Stimulated activated CD8-positive, alpha-beta memory T cell treated with anti-CD3 and anti-CD28 coated beads, Interleukin-15, amount 100 ng/mL, for 1 hour (primary cell): ENCODE data around the gene FUT8.
"Not testable (repeated sequence)": the region's sequence is repeated elsewhere in the genome, so short reads cannot be mapped to it uniquely, and the experiment has no call there.

Experiments used
- DNase-seq: peaks from one replicate; pipeline ENCODE4 v3.0.0-alpha.2; 2020; ENCODE audit warnings: low read depth

Gene FUT8

GRCh38 chr14:65717384-65717915, 304.9 kb downstream of the FUT8 start:
- not testable (repeated sequence) for DNase-seq

GRCh38 chr14:65718629-65719028, 306.1 kb downstream of the FUT8 start:
- no peak for DNase-seq

GRCh38 chr14:65720171-65720570, 307.6 kb downstream of the FUT8 start:
- no peak for DNase-seq

GRCh38 chr14:65720743-65721142, 308.2 kb downstream of the FUT8 start:
- no peak for DNase-seq

DNA sequence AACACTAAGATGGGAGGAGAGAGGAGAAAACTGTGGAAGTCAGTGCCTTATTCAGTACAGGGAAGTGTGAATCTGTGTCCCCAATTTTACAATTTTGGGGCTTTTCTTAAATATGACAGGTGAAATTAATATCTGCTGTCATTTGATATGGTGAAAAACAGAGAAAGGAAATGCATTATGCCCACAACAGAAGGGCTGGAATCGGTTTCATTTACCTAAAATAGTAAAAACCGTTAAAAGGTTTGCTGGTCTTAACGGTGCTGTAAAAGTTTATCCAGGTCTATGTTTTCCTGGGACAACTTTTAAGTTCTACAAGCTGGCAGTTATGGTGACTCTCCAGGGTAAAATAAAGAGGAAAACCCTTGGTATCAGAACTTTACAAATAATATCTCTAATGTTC, 310.8 kb downstream of the FUT8 start:
- DNase-seq: no peak

DNA sequence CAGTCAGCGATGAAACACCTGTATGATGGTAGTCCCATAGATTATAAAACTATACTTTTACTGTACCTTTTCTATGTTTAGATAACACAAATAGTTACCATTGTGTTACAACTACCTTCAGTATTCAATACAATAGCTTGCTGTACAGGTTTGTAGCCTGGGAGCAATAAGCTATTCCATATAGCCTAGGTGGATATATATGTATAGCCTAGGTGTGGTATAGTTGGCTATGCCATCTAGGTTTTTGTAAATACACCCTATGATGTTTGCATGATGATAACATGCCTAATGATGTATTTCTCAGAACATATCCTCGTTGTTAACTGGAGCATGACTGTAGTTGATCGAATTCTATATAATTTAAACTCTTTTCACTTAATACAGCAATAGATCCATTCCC, 316.1 kb downstream of the FUT8 start:
- DNase-seq: no peak

DNA sequence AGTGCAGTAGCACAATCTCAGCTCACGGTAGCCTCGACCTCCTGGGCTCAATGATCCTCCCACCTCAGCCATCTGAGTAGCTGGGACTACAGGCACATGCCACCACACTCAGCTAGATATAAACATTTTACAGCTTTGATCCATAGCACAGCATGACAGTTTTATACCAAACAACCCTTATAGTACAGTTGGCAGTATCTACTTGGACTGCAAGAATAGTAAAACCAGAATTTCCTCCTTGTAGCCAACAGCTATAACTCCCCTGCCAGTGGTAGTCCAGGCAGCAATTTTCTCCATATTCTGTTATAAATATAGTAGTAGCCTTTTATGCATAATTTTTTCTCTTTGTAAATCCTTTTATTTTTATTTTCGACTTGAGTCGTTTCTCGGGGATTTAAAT, 317.0 kb downstream of the FUT8 start:
- DNase-seq: no peak

GRCh38 chr14:65731933-65732506, 319.5 kb downstream of the FUT8 start:
- DNase-seq: no peak

GRCh38 chr14:65738339-65738738, 325.8 kb downstream of the FUT8 start:
- DNase-seq: no peak

DNA sequence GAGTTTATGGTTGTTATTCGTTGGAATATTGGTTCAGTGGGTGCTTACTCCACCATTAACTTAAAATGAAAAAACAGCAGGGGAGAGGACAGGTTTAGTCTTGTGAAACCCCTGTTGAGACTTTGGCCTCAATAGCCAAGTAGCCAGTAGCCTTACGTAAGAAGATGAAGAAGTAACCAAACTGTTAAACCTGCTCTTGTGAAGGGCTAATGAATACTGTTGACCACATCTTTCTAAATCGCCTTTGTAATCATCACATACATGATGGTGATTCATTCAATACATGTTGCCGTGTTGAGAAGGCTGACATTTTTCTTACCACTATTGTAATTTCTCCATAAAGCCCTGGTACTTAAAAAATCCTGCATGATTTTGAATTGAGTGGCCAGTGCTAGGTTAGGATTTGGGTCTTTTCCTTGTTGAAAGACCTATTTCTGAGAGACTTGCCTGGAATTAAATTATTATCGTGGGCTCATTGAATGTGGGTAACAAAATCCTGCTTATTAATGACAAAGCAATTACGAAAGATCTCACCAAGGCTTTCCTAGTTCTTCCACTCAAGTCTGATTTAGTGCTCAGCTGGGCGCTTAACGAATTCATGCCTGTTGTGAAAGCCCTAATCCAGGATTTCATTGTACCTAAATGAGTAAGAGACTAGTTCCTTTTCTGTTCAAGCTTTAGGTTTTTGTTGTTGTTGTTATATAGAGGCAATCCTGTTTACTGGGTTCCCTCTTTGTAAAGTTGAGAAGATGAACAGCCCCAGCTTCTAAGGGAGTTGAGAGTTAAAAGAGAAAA, 333.1 kb downstream of the FUT8 start:
- DNase-seq: no peak

GRCh38 chr14:65748796-65749195, 336.3 kb downstream of the FUT8 start:
- DNase-seq: no peak

DNA sequence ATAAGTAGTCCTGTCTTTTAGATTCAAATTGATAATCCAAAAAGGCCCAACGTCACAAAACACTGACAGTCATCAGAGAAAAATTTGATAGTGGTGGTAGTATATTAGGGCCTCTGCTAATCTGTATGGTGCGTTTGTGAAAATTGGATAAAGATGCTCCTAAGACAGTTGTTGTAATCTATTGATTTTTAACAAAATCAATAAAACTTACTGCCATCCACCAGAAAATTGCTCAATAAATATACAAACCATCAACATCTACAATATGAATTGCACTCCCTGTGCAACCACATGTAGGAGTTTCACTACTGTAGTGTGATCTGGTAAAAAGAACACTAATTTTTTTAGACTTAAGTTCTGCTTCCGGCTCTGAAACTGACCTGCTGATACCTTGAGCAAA, 336.8 kb downstream of the FUT8 start:
- no peak for DNase-seq

DNA sequence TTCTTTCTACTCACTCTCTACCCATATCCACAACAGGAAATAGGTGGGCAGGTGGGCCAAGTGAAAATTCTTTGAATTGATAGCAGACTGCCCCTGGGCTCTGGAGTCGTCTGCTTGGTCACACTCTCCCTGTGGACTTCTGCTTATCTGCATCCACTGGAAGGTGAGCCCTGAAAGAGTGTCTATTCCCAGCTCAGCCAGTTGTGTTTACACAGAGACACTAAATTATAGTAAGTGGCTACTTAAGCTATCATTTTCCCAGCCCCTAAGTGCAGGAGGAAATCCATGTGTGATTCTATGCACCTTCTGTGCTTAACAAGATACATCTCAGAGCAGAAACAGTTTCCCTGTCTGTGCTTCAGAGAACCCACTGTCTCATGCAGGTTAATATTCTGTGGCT, 338.4 kb downstream of the FUT8 start:
- no peak for DNase-seq

- no peak for DNase-seq
These were observed 339.0 kb downstream of the FUT8 start for GRCh38 chr14:65751510-65751909.

DNA sequence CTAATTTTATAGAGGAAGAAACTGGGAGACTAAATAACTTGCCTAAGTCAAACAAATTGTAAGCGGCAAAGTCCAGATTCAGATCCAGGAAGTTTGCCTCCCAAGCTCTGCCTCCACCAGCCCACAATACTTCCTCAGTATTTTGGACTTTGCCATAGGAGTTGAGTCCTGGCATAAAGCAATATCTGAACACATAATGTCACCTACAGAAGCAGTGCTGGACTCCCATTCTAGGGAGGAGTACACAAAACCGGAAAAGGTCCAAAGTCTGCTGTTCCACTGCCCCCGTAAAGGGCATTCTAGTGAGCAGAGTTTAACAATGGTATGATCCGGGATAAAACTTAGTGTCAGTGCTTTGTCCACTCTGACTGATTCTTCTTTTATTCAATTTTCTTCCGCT, 340.5 kb downstream of the FUT8 start:
- no peak for DNase-seq

DNA sequence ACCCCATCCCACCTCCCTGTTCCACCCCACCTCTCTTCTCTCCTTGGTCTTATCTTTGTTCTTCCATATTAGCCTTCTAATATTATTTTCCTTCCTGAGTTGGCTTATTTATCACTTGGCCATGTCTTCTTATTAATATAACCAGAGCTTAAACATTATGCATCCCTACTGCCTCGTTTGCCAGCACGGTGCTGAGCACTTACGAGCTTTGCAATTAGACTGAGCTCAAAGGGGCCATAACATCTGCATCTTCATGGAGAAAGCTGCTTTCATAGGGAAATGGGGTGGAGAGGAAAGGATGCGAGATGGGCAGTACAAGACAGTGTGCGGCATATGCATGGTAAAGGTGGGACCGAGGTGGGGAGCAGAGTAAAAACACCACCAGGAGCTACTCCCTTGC, 342.8 kb downstream of the FUT8 start:
- DNase-seq: no peak

DNA sequence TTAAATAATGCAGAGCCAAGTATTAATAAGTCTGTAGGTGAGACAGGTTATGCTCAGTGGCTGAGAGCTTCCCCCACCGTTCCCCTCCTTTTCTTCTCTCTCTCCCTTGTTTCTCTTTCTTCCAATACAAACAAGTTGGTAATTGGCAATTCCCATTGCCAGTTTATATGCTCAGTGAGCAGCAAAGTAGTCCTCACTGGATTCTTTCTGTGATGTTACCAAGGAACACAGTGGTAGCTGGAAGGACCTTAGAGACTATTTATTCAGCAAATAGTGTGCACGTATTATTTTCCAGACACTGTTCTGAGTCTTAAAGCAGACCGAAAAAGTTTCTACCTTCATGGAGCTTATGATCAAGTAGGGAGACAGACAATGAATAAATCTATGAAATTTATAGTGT, 344.4 kb downstream of the FUT8 start:
- DNase-seq: no peak

DNA sequence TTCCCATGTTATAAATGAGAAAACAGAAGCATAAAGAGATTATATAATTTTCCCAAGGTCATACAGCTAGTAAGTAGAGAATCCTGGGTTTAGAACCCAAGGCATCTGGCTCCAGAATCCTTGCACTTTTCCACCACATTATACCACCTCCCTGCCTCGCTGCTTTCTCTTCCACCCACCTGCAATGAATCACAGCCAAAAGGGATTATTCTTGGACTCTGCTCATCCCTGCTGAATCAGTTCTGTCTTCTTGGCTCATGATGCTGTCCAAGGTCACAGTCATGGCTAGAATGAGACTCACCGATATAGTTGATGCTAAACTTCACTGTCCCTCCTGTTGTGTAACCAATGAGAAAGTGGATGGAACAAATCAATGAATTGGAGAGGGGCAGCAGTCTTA, 356.6 kb downstream of the FUT8 start:
- no peak for DNase-seq

- no peak for DNase-seq
These were observed 358.2 kb downstream of the FUT8 start for GRCh38 chr14:65770681-65771080.

DNA sequence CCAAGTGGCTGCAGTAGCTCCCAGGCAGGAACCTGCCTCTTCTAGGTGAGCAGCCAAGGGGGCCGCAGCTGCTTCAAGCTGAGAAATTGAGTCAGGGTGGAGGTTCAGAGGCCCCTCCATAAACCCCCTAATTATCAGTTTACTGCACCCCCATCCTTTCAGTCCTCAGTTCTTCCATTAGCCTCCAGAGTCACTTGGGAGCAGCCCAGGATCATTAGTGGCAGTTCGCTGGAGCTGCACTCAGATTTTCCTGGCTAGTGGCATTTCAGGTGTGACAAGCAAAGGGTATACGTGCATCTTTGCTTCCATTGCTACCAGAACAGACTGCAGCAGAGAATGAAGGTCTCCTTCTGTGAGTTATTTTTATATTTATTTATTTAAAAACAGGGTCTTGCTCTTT, 358.7 kb downstream of the FUT8 start:
- DNase-seq: no peak

DNA sequence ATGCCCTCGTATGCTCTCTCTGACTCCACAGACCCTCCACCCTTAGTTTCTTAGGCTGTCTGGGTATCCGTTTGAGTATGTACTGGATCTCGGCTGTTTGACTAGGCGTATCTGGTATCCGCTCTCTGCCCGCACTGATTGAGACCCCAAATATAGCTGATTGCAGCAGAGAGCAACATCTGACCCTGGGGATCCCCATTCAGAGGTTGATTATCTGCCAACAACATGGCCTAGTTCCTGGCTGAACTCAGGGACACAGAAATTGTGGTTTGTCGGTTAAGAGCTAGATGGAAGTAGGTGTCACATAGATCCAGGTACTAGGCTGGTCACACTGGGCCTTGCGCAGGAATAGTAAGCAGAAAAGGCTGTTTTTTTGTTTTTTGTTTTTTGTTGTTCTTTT, 359.9 kb downstream of the FUT8 start:
- DNase-seq: no peak

DNA sequence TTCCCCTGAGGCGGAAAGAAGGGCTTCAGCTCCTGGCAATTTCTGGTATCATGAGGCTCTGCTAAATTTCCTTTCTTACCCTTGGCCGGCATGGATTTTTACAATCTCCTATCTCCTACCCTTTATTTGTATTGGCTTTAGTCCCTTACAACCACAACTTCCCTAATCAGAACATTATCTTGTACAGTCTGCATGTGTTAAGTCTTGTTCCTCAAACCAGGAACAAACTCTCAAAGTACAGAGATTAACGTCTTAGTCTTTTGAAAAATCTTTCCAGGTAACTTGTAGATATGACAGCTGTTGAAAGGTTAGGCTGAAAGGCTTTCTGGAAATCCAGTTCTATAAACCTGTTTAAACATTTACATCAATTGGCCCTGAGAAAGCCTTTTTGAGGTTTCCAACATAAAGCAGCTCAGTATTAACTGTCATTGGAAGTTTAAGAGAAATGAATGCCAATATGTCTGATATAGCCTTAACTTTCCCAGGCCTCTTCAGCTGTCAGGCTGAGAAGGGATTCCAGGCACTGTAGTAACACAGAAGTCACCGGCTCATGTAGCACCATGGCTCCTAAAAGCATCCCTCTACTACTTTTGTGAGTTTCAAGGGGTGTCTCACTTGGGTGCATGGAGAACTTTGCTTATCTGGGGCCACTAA, 360.5 kb downstream of the FUT8 start:
- DNase-seq: no peak

- no peak for DNase-seq
These were observed 361.5 kb downstream of the FUT8 start for GRCh38 chr14:65774041-65774440.
